Ishikawa (cell line): ENCODE data around the gene COG3.

ENCODE experiments used
- CEBPB ChIP-seq: IDR thresholded peaks from 2 replicates; pipeline ENCODE4 v1.6.1; 2012
- EP300 ChIP-seq: IDR thresholded peaks from 2 replicates; pipeline ENCODE4 v1.6.1; 2012; ENCODE audit warnings: borderline replicate concordance
- FOXM1 ChIP-seq: IDR thresholded peaks from 2 replicates; pipeline ENCODE4 v1.6.1; 2012; ENCODE audit warnings: low read depth, borderline replicate concordance
- MAX ChIP-seq: IDR thresholded peaks from 2 replicates; pipeline ENCODE4 v1.6.1; 2012
- RAD21 ChIP-seq: IDR thresholded peaks from 2 replicates; pipeline ENCODE4 v1.6.1; 2012; ENCODE audit warnings: low read depth
- REST ChIP-seq: IDR thresholded peaks from 2 replicates; pipeline ENCODE4 v1.6.1; 2012; ENCODE audit warnings: low read depth, mild to moderate bottlenecking
- TAF1 ChIP-seq: IDR thresholded peaks from 2 replicates; pipeline ENCODE4 v1.6.1; 2012; ENCODE audit warnings: low read depth, mild to moderate bottlenecking
- TCF12 ChIP-seq: IDR thresholded peaks from 2 replicates; pipeline ENCODE4 v1.6.1; 2012; ENCODE audit warnings: low read depth
- ZBTB7A ChIP-seq: IDR thresholded peaks from 2 replicates; pipeline ENCODE4 v1.6.1; 2012; ENCODE audit warnings: low read depth

GRCh38 chr13:45447050-45447661 lies 17.6 kb upstream of the COG3 start:
- TF ChIP-seq RAD21 (no peak), TAF1 (no peak), MAX (no peak), REST (no peak), ZBTB7A (no peak), TCF12 (no peak), EP300 (no peak), CEBPB (no peak), FOXM1 (no peak)
